Esophagus squamous epithelium (tissue), 5 donors: ENCODE data around the gene LSM6. TPM values are rescaled to one million over a fixed set of nuclear protein-coding genes. Genes with fewer than 3 reads are reported as not detected.

ENCODE experiments used
- DNase-seq: peaks from one replicate; lab custom pipeline; 2025; lab: John Stamatoyannopoulos, UW
- H3K27ac ChIP-seq, 4 donors: fragments of 200-600 bp; sonication (generic); one replicate each; pipeline ENCODE4 v1.5.1; 2016 to 2019; ENCODE audit warnings: mild to moderate bottlenecking in 1 of 4
- H3K27me3 ChIP-seq, 4 donors: fragments of 200-600 bp; sonication (generic); 1 replicate in 3 of 4; 2 replicates in 1 of 4; pipeline versions ENCODE4 v1.5.1 to v1.6.0; 2017 to 2021; ENCODE audit warnings: antibody characterized with exemption in 1 of 4
- H3K36me3 ChIP-seq, 3 donors: fragments of 200-600 bp; sonication (generic); one replicate each; pipeline ENCODE4 v1.5.1; 2016 to 2019
- H3K4me1 ChIP-seq, 3 donors: fragments of 200-600 bp; sonication (generic); one replicate each; pipeline ENCODE4 v1.5.1; 2017 to 2019
- H3K4me3 ChIP-seq, 4 donors: fragments of 200-600 bp; sonication (generic); 1 replicate in 3 of 4; 2 replicates in 1 of 4; pipeline ENCODE4 v1.5.1; 2016 to 2019; ENCODE audit warnings: mild to moderate bottlenecking in 2 of 4, moderate library complexity in 1 of 4
- H3K9me3 ChIP-seq, 3 donors: fragments of 200-600 bp; sonication (generic); one replicate each; pipeline ENCODE4 v1.5.1; 2016 to 2019
- POLR2A ChIP-seq, 4 donors: fragments of 450-650 bp; IDR thresholded peaks; one replicate each; pipeline ENCODE4 v1.6.1; 2017; ENCODE audit warnings: antibody characterized with exemption in 4 of 4, mild to moderate bottlenecking in 4 of 4, moderate library complexity in 3 of 4
- WGBS, 2 donors: methylation state at CpG; one replicate each; pipeline ENCODE4 v1.1.5; 2018; 5-methylcytosine and 5-hydroxymethylcytosine counted together
- intact Hi-C: fragments of 100-400 bp; cut with DNase I; formaldehyde crosslinking; loops from one replicate; pipeline ENCODE4 v1.15.0; 2022
- total RNA-seq, 4 donors: library from RNA; depleted of rRNA; stranded (reverse); fragments of >200 nt; gene quantifications; one replicate each; pipeline ENCODE4 v1.1.0, GENCODE V29; 2016
- TF ChIP-seq, protein P1 (sequence below), 6 experiments: fragments of 450-650 bp in 4 of 6; fragments of 200-600 bp in 2 of 6; sonication (generic) in 2 of 6; IDR thresholded peaks; one replicate each; pipeline ENCODE4 v1.5.1; 2016 to 2019; ENCODE audit warnings: antibody characterized with exemption in 6 of 6, mild to moderate bottlenecking in 4 of 6, moderate library complexity in 4 of 6
- donor health status: DM: yes; HTN: yes; CAD: no.

LSM6 gene
- total RNA-seq, 4 donors from 2014 or later: 23.9 to 35.6 (median 25.8) TPM

DNA sequence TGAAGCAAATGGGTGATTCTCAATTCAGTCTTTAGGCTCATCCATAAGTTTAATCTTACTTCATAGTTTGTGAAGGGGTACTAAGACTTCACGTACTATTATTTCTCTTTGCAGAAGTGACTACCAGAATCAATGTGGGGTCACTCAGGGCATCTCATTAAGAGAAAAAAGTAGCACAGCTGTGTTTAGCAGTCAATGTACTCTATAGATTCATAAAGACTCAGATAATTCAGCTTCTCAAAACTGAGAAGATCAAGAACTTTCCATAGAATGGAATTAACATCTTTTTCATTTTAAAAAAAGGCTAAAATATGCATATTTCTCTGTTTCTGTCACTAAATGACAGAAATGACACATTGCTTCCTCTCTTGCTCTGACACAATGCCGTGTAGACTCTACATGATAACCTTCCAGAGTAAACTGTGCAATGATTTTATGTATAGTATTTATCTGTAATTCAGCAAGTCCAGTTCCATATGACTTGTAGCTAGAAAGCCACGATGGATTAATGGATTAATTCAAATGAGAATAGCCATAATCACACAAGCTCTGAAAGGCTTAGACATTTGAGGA lies 20.3 kb upstream of the LSM6 start:
- TF ChIP-seq POLR2A (IDR thresholded peaks at IDR 0.05): no peak
- TF ChIP-seq, protein P1, sequence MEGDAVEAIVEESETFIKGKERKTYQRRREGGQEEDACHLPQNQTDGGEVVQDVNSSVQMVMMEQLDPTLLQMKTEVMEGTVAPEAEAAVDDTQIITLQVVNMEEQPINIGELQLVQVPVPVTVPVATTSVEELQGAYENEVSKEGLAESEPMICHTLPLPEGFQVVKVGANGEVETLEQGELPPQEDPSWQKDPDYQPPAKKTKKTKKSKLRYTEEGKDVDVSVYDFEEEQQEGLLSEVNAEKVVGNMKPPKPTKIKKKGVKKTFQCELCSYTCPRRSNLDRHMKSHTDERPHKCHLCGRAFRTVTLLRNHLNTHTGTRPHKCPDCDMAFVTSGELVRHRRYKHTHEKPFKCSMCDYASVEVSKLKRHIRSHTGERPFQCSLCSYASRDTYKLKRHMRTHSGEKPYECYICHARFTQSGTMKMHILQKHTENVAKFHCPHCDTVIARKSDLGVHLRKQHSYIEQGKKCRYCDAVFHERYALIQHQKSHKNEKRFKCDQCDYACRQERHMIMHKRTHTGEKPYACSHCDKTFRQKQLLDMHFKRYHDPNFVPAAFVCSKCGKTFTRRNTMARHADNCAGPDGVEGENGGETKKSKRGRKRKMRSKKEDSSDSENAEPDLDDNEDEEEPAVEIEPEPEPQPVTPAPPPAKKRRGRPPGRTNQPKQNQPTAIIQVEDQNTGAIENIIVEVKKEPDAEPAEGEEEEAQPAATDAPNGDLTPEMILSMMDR (IDR thresholded peaks at IDR 0.05): no peak
- DNase-seq: no peak
- H3K4me1 ChIP-seq: no peaks in the 10 kb centered on the region
- no peak overlapping the region for H3K27ac ChIP-seq
- H3K27me3 ChIP-seq: no peaks in the 10 kb centered on the region
- no peaks in the 10 kb centered on the region for H3K36me3 ChIP-seq
- WGBS, 2 donors: 64 to 80% methylated on average over 3 of the region's 3 CpGs
- intact Hi-C loops: no loop called here
- H3K9me3 ChIP-seq: no peaks in the 10 kb centered on the region
- H3K4me3 ChIP-seq: no peak overlapping the region

DNA sequence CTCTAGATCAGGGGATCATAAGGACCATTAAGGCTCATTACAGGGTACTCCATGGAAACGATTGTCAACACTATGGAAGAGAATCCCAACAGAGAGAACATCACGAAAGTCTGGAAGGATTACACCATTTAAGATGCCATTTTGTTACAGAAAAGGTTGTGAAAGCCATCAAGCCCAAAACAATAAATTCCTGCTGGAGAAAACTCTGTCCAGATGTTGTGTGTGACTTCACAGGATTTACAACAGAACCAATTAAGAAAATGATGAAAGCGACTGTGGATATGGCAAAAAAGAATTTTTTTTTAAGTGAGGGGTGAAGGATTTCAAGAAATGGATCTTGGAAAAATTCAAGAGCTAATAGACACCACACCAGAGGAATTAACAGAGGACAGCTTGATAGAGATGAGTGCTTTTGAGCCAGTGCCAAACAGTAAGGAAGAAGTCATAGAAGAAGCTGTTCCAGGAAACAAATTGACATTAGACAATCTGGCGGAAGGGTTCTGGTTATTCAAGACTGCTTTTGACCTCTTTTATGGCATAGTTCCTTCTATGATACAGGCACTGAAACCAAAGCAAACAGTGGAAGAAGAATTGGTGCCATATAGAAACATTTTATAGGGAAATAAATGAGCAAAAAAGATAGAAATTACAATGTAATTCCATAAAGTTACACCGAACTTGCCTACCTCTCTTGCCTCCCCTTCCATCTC lies 17.3 kb upstream of the LSM6 start:
- Histone ChIP-seq H3K9me3 (no peaks in the 10 kb centered on the region), H3K27me3 (no peaks in the 10 kb centered on the region), H3K4me3 (no peak overlapping the region), H3K36me3 (no peaks in the 10 kb centered on the region), H3K4me1 (no peaks in the 10 kb centered on the region), H3K27ac (no peak overlapping the region)
- WGBS, 2 donors: 73 to 80% methylated on average over 5 of the region's 5 CpGs
- no peak for DNase-seq
- TF ChIP-seq, protein P1 (IDR thresholded peaks at IDR 0.05): no peak
- TF ChIP-seq POLR2A (IDR thresholded peaks at IDR 0.05): no peak
- intact Hi-C loops: no loop called here

DNA sequence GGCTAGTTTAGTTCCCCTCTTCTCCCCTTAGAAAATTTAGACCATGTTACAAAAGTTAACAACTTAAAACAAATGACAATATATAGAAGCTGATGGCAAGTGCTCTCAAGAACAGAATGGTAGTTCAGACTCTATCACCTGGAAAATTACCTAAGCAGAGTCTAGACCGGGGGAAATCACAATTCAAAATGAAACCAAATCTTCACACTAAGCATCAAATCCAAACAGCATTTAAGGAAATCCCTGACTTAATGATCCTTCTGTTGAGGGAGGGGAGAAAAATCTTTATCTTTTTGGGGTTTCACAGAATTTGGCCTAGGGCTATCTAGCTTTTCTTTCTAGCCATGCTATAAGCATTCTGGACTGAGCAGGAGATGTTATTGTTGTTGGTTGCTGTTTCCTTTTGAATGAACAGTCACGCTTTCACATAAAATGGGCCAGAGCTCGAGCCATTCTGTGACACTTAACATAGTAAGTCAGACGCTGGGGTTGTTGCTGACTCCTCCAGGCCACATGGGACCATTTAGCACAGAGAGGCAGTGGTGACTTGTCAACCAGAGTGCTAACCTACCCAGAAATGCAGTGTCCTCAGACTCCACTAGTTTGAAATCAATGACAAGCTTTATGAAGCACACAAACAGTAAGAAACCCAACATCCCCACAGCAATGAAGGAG lies 16.0 kb upstream of the LSM6 start:
- TF ChIP-seq POLR2A (IDR thresholded peaks at IDR 0.05): no peak
- TF ChIP-seq, protein P1 (IDR thresholded peaks at IDR 0.05): no peak
- 66 to 75% methylated on average over 2 to 4 of the region's 4 CpGs for WGBS, 2 donors
- intact Hi-C loops: no loop called here

DNA sequence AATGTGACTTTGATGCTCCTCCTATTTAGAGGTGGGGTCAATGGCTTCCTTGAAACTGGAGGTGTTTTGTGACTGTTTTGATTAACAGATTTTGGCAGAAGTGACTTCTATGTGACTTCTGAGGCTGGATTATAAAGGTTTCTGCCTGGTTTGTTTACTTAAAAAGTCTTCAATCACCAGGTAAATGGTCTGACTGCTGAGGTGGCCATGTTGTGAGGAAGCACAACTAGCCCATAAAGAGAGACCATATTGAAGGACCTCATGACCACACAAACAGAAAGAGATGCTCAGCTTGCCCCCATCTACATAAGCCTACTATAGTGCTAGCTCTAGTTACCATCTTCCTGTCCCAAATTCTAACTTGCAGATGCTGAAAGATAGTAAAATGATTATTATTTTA lies 14.3 kb upstream of the LSM6 start:
- Histone ChIP-seq H3K36me3 (no peaks in the 10 kb centered on the region), H3K27me3 (no peaks in the 10 kb centered on the region), H3K4me1 (no peaks in the 10 kb centered on the region), H3K9me3 (no peaks in the 10 kb centered on the region), H3K4me3 (no peak overlapping the region), H3K27ac (no peak overlapping the region)
- DNase-seq: no peak
- intact Hi-C loops: no loop called here
- TF ChIP-seq, protein P1 (IDR thresholded peaks at IDR 0.05): no peak

More for the DNA sequence above, 16.0 kb upstream of the LSM6 start:
- no peak overlapping the region for H3K4me3 ChIP-seq
- H3K36me3 ChIP-seq: no peaks in the 10 kb centered on the region
- H3K27me3 ChIP-seq: no peaks in the 10 kb centered on the region
- no peaks in the 10 kb centered on the region for H3K9me3 ChIP-seq
- H3K27ac ChIP-seq: no peak overlapping the region
- no peak for DNase-seq
- no peaks in the 10 kb centered on the region for H3K4me1 ChIP-seq

DNA sequence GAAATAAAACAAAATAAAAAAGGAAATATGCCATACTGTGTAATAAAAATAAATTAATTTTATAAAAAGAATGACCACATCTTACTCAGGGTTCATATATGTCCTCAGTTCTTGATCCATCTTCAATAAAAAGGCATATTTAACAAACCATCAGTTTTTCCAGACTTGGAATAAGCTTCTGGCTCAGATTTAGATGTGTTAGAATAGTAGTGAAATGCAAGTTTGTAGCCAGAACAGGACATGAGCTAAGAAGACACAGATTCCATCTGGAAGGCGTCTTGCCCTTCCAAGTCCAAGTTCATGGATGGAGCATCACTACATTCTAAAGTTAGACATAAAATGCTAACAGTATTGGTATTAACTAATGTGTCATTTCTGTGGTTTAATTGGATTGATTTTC lies 10.3 kb upstream of the LSM6 start:
- Histone ChIP-seq H3K27me3 (no peaks in the 10 kb centered on the region), H3K27ac (no peak overlapping the region), H3K36me3 (no peaks in the 10 kb centered on the region), H3K4me3 (no peak overlapping the region), H3K4me1 (no peaks in the 10 kb centered on the region), H3K9me3 (no peaks in the 10 kb centered on the region)
- intact Hi-C loops: no loop called here
- WGBS, 2 donors: 46 to 67% methylated on average over 1 of the region's 1 CpG
- no peak for TF ChIP-seq POLR2A (IDR thresholded peaks at IDR 0.05)
- TF ChIP-seq, protein P1 (IDR thresholded peaks at IDR 0.05): no peak
- DNase-seq: no peak
